Stimulated activated CD4-positive, alpha-beta T cell treated with anti-CD3 and anti-CD28 coated beads, Interleukin-4, amount 100 ng/mL, for 1 hour (primary cell): ENCODE measurements around the gene GPR156.
"Not testable (repeated sequence)": the region's sequence is repeated elsewhere in the genome, so short reads cannot be mapped to it uniquely, and the experiment has no call there.

Experiments
- DNase-seq: peaks from one replicate; pipeline ENCODE4 v3.0.0-alpha.2; 2020

The GPR156 gene

GRCh38 chr3:120272286-120272685 is 12.7 kb downstream of the GPR156 start:
- no peak for DNase-seq

GRCh38 chr3:120265989-120266388 is 19.0 kb downstream of the GPR156 start:
- no peak for DNase-seq

GRCh38 chr3:120264963-120265362 is 20.1 kb downstream of the GPR156 start:
- no peak for DNase-seq

GRCh38 chr3:120263792-120264191 is 21.2 kb downstream of the GPR156 start:
- DNase-seq: no peak

- DNase-seq: no peak
Observed at GRCh38 chr3:120258009-120258408, 27.0 kb downstream of the GPR156 start.

GRCh38 chr3:120245386-120245785 is 39.6 kb downstream of the GPR156 start:
- DNase-seq: no peak

- no peak for DNase-seq
Observed at GRCh38 chr3:120244834-120245225, 40.2 kb downstream of the GPR156 start.

GRCh38 chr3:120239644-120240043 is 45.4 kb downstream of the GPR156 start:
- DNase-seq: no peak

- no peak for DNase-seq
Observed at GRCh38 chr3:120227710-120228347, 57.2 kb downstream of the GPR156 start.

GRCh38 chr3:120224237-120224636 is 60.8 kb downstream of the GPR156 start:
- no peak for DNase-seq

GRCh38 chr3:120218981-120219380 is 66.0 kb downstream of the GPR156 start:
- DNase-seq: no peak

- not testable (repeated sequence) for DNase-seq
Observed at GRCh38 chr3:120216633-120217032, 68.4 kb downstream of the GPR156 start.

GRCh38 chr3:120214176-120214575 is 70.8 kb downstream of the GPR156 start:
- no peak for DNase-seq

- no peak for DNase-seq
Observed at GRCh38 chr3:120212505-120212904, 72.5 kb downstream of the GPR156 start.

- DNase-seq: no peak
Observed at GRCh38 chr3:120209425-120209824, 75.6 kb downstream of the GPR156 start.

- DNase-seq: no peak
Observed at GRCh38 chr3:120204338-120204737, 80.7 kb downstream of the GPR156 start.

GRCh38 chr3:120203621-120204020 is 81.4 kb downstream of the GPR156 start:
- DNase-seq: no peak

GRCh38 chr3:120203016-120203415 is 82.0 kb downstream of the GPR156 start:
- DNase-seq: no peak

GRCh38 chr3:120202363-120202762 is 82.7 kb downstream of the GPR156 start:
- DNase-seq: no peak

GRCh38 chr3:120200493-120201235 is 84.4 kb downstream of the GPR156 start:
- DNase-seq: no peak

GRCh38 chr3:120198305-120198878 is 86.6 kb downstream of the GPR156 start:
- no peak for DNase-seq

- no peak for DNase-seq
Observed at GRCh38 chr3:120196812-120197211, 88.2 kb downstream of the GPR156 start.

GRCh38 chr3:120196333-120196732 is 88.7 kb downstream of the GPR156 start:
- DNase-seq: no peak

- DNase-seq: no peak
Observed at GRCh38 chr3:120193554-120193953, 91.5 kb downstream of the GPR156 start.
